Measurements from ENCODE around the gene FBXL4.
A peak's percentile ranks its signal among the peaks of the same experiment; 100 is the strongest.

The FBXL4 gene

DNA sequence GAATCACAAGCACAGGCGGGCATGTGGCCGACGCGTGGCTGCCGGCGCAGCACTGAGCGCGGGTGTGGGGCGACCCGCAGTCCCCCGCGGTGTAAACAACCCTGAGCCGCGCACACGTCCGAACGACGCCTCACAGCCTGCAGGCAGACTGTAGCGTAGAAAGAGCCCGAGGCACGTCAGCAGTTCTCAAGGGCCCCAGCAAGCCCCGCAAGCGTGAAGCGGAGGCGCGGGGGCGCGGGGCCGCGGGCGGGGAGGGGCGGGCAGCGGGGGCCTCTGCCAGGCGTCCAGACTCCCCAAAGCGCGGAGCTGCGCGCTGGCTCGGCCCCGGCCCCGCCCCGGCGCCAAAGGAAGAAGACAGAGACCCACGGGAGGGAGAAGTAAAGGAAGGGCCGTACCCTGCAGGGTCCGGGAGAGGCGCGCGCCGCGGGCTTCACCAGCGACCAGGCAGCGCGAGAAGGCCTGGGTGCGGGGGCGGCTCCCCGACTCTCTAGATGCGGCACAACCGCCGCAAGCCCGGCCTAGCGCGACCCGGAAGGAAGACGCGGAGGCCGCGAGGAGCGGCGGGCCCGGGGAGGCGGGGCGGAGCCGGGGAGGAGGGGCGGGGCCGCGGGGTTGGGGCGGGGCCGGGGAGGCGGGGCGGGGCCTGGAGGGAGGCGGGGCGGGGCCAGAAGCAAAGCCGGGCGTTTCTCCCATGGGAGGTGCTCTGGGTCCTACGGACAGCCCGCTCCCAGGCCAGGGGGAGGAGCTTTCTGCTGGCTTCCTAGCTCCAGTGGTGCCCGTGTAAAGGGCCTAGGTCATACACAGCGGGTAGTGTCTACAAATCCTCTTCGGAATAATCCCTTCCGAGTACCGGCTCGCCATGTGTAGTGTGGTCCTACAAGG lies at the start of gene FBXL4:
FBXL4 (minus strand) TSS at position 536 of the 882 bp plus-strand sequence. CDS start 20,958 bp downstream, outside the sequence.
- DNase-seq (ENCODE audit: low read depth) = peak; percentile 90

DNA sequence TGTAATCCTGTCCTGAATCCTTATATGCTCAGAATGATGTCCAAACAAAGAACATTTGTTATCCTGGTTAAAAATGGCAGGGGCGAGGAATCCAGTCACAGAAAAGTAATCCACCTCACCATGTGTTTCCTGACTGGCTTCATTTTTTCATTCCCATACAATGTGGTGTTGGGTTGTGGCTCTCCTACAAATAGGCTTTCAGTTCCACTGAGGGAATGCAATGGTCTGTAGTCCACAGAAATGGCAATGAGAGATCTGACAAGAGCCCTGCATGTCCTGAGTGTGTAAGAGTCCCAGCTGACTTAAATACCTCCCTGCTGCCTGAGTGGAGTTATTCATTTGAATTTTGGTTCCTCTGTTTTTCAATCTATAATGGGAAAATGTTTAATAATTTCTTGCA lies 47.4 kb upstream of the FBXL4 start:
- DNase-seq (ENCODE audit: low read depth) = no peak

DNA sequence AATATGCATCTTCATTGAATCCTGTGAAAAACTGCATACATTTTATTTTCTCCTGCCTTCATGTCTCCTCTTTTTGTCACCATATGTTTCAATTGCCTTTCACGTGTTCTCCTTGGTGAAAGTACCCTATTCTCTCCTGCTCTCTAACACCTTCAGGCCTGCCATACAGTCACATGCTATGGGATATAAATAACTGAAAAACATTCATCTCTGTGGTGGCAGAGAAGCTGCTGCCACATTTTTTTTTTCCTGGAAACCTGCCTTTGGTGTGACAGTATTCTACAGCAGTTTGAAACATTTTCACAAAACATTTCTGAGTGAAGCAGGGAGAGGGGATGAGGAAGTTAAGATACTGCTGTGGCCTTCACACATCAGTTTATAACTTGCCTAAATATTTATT lies 44.8 kb upstream of the FBXL4 start:
- DNase-seq (ENCODE audit: low read depth) = no peak

DNA sequence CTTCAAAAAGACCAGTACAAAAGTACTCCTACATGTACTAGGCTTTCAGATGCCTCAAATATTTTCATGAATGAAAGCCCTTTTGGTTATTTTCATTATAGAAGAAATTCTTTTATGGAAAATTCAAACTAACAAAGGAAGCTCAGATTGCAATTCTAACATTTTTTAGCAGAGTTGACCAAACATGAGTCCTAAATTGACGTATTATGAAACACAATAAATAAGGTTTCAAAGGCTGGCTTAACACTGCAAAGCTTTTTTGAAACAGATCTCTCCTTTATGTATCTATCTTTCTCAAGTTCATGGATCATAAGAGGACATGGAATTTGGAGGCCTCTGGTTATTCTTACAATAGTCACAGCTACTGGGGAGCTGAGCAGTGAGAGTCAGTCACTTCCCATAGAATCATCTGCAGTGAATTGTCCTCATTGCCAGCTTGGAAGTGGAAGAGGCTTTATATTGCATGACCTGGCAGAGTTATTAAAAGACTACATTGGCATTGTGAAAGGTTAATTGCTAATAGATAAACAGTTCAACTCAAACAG lies 38.4 kb upstream of the FBXL4 start:
- DNase-seq (ENCODE audit: low read depth) = no peak

DNA sequence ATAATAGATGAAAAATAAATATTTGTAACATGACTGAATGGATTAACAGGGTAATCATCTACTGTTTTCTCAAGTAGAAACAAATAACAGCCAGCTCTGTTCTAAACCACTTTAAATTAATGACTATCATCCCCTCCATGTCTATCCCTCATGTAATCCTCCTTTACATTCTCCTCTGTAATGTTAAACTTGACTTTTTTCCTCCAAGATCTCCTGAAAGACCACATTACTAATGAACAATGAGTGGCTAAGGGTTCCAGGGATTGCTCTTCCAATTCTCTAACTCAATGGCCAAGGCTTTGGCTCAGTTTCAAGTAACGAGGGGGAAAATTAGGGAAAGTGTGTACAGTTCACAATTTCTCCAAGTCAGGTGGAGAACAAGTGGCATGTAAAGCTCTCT lies 37.6 kb upstream of the FBXL4 start:
- DNase-seq (ENCODE audit: low read depth) = no peak

DNA sequence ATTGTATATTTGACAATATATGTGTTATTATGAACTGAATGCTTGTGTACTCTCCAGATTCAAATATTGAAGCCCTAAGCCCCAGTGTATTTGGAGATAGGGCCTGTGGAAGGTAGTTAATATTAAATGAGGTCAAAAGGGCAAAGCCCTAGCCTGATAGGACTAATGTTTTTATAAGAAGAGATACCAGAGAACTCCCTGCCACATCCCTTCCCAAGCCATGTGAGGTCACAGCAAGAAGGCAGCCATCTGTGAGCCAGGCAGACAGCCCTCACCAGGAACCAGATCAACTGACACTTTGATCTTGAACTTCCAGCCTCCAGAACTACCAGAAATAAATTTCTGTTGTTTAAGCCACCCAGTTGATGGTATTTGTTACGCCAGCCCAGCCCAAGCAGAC lies 36.4 kb upstream of the FBXL4 start:
- no peak for DNase-seq (ENCODE audit: low read depth)

DNA sequence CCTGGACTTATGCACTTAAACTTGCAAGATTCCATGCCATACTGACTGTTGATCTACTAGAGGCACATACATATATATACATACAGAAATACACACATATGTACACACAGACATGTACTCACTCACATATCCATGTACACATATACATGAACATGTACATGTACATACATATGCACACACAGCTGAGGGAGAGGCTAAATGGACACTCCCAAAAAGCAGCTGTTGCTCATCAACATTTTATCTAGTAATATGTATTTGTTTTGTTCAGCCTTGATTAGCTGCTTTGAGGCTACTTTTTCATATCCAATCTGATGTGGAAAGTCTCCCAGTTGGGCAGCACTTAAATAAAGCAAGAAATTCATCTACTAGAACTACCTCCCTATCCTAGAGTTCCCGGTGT lies 33.7 kb upstream of the FBXL4 start:
- DNase-seq (ENCODE audit: low read depth) = no peak

DNA sequence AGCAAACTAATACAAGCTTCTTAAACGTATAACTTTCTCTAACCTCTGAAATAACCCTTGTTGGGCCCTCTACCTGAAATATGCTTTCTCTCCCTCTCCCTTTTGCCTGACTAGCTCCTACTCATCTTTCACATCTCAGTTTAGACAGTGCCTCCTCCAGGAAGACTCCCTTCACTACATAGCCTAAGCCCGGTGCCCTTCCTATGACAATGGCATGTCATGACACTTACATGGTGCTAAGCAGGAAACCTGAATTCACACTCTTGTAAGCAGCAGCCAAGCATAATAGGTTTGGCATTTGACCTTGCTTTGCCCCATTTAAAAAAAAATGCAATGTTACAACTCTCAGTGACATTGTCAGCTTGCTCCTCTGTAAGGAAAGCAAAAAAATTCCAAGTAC lies 33.1 kb upstream of the FBXL4 start:
- no peak for DNase-seq (ENCODE audit: low read depth)

DNA sequence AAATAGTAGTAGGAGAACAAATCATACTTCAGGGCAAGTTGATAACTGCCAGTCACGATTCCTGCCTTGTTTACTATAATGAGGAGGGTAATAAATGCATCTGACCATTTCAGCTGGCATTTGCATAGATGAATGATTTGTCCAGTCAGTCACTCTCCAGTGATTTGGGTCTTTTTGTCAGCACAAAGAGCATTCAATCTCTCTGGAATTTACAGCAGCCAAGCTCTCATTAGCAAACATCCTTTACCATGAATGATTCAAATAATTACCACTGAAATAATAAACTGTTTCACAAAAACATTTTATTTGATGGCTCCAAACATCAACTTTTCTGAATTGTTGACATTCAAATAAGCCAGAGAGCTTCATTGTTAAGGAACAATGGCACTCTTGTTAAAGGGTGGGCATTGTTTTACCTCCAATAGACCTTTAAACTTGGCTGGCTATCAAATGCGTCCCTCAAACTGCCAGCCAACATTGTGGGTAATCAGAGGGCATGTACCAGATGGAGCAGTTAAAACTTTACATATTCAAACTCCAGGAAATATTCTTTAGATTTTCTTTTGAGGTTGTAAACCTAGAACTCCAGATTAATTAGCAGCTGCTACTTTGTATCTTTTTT lies 30.0 kb upstream of the FBXL4 start:
- DNase-seq (ENCODE audit: low read depth) = no peak

DNA sequence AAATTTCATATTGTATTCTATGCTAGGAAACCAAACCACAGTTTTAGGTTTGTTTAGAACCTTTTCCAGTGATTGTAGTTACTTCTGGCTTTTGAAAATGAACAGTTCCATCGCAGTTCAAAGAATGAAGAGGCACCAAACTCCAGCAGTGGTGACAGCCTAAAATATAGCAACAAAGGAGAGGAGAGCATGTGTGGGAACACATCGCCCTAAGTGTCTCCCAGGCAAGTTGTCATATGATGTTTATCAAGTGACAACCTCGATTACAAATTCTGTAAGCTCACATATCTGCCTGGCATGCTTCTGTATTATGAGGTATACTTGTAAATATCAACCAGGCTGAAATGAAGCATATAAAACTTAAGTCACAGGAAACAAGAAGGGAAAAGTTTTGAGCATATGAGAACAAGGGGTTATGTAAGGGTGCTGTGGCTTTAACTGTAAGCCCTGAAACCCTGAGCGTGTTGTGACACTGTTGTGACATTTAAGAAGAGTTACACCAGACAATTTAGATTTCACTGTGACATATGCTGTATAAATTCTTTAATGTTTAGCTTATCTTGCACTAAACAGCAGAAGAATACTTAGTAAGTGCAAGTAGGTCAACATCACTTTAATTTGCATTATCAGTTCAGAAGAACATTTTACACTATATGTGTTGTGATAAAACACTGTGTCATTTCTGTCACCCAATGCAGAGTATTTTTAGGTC lies 29.1 kb upstream of the FBXL4 start:
- DNase-seq (ENCODE audit: low read depth) = no peak

DNA sequence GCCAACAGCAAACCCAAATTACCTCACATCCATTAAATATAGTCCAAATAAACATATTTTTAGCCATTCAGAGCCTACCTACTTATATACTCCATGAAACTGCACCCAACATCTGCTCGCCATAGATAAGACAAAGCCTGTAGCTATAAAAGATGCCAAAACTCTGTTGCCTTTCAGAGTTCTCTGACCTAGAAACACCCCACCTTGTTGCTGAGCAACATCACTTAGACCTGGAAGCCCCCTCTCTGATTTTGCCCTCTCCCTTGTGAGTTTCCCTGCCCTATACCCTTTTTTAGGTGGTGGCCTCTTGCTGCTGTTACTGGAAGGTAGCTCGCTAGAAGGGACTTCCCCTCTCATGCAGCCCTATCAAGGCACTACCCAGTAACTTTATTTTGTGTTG lies 27.7 kb upstream of the FBXL4 start:
- DNase-seq (ENCODE audit: low read depth) = no peak

DNA sequence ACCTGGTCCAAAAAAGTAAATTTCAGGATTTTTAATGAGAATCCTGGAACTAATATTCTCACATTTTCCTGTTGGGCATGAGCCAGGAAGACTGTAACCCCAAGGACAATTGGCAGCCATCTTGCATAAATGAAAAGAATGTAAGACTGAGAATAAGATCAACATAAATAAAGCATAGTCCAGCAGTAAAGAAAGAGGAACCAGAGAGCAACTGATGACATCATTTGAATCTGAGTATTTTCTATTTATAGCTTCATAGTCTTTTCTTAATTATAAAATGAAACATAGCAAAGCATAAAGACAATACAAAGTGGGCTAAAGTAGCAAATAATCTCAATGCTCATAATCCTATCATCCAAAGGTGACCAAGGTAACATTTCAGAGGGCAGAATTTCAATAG lies 26.6 kb upstream of the FBXL4 start:
- DNase-seq (ENCODE audit: low read depth) = no peak

DNA sequence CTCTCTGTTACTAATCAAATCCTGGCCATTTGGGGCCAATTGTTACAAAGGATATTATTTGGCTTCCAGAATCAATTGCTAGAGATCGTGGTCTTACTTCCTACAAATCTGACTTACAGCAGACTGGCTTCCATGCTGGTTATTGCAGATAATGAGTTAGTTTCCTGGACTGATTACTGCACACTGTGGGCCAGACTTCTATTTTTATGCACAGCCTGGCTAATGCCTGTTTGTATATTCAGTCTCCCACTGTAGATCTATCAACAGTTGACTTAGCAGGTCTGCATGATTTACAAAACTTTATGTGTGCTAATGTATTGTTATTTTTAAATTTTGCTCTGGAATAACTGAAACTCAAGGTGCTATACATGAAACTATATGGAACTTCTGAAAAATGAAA lies 25.8 kb upstream of the FBXL4 start:
- DNase-seq (ENCODE audit: low read depth) = no peak

DNA sequence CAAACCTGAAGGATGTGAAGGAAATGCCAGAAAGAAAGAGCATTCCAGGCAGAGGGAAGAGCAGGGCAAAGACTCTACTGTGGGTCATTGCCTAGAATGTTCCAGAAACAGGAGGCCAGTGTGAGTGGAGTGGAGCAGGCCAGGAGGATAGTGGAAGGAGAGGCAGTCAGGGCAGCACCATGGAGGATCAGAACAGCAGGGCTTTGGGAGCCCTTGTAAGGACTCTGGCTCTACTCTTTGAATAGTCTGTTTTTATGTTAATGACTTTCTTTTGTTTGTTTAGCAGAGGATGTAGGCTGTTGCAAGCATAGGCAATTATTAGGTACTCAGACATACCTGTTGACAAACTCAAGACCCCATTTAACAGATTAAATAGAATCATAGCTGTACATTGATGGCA lies 23.6 kb upstream of the FBXL4 start:
- DNase-seq (ENCODE audit: low read depth) = no peak

DNA sequence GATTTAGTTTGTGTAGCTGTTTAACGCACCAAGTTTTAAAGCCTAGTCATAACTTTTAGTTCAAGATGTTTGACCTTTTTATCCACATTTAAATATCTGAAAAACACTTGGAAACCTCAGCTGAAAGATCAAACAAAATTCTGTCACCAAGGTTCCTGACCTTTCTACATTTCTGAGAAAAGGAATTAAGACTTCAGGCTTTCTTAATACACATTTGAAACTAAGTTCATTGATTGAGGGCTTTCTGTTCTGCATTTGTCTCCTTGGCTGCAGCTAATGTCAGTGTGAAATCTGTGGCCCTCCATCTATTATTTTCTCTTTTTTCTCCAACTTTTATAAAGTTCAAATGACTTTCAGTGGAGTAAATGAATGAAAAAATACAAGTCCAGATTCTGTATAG lies 22.7 kb upstream of the FBXL4 start:
- DNase-seq (ENCODE audit: low read depth) = no peak

DNA sequence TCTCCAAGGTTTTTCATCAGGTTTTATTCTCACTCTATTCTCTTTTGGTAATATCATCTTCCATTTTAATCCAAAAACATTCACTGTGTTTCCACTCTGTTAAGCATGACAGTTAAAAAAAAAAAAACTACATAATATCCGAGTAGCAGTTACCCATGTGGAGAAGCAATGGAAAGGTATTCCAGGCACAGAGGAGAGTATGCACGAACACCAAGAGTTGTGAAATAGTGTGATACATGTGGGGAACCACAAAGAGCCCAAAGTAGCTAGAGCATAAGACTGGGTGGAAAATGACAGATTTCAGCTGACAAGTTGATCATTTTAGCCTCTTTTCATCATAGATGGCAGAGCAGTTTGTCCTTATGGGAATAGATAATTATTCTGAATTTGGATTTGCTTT lies 19.9 kb upstream of the FBXL4 start:
- no peak for DNase-seq (ENCODE audit: low read depth)

DNA sequence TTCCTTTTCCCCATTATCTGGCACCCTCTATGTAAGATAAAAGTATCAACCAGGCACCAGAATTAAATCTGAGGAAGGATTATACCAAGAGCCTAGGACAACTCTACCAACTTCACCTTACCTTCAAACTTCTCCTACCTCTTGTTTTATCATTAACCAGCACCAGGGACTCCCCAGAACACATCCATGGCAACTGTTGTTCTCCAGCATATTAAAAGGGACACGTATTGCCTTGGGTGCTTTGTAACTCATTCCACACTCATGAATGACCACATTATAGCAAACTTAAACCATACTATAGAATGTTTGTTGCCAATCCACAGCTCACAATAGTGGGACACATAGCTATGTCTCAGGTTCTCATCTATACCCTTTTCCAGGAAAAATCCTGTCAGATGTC lies 11.9 kb upstream of the FBXL4 start:
- no peak for DNase-seq (ENCODE audit: low read depth)

DNA sequence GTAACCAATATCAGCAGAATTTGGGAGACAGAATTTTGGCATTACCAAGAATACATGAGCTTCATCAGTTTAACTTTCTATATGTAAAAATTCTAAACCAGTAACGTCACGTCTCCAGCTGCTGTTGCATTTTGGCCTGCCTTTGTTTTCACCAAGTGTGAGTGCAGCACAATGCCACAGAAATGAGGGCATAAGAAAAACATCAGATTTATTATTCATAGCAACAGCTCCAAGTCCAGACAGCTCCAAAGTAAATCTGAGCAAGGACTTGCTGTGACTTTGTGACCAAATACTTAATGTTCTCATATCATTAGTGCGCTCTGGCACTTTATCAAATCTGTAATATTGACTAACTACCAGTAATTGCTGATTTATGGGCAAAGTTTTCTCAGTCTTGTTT lies 11.0 kb upstream of the FBXL4 start:
- DNase-seq (ENCODE audit: low read depth) = no peak

DNA sequence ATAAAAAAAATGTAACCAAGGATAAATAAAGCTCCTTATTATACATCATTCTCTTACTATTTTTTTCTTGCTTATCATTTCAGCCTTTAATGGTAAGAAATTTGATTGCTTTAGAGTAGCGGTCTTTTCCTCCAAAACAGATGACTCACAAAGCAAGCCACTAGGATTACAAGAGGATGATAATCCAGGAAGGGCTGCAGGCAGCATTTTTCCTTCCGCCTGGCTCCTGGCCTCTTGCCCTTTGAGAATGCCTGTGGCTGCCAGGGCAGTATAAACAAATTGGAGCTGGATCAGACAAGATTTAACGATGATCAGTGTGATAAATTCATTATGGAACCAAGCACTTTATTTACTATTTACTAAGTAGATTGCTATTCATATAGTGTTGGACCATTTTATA lies 9.7 kb upstream of the FBXL4 start:
- DNase-seq (ENCODE audit: low read depth) = peak; percentile 93

DNA sequence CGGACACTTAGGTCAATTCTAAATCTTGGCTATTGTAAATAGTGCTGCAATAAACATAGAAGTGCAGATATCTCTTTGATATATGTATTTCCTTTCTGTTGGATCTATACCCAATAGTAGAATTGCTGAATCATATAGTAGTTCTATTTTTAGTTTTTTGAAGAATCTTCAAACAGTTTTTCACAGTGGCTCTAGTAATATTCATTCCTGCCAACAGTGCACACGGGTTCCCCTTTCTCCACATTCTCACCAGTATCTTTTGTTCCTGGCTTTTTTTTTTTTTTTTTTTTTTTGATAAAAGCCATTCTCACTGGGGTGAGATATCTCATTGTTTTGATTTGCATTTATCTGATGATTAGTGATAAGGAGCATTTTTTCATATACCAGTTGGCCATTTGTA lies 1.8 kb upstream of the FBXL4 start:
- no peak for DNase-seq (ENCODE audit: low read depth)

DNA sequence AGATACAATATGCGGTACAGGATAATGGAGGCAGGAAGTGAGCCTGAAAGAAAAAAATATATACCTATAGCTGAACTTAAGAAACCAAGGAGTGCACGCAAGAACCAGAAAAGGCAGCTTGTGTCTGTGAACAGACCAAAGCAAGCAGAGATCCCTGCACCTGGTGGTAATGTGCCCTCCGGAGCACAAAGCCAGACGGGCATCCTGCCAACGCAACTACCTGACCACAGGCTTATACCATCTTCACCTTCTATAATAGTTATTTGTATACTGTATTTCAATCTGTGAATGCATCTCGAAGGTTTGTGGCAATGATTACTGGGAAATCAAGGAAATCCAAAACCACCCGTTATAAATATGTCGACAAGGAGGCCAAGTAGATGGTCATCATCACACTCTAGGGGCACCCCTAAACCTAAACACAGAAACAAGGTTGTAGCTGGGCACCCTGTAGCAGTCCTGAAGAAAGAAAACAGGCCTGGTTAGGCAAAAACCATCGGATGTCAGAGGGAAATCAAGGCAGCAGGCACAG lies 801 bp downstream of the FBXL4 start:
- DNase-seq (ENCODE audit: low read depth) = peak; percentile 49

DNA sequence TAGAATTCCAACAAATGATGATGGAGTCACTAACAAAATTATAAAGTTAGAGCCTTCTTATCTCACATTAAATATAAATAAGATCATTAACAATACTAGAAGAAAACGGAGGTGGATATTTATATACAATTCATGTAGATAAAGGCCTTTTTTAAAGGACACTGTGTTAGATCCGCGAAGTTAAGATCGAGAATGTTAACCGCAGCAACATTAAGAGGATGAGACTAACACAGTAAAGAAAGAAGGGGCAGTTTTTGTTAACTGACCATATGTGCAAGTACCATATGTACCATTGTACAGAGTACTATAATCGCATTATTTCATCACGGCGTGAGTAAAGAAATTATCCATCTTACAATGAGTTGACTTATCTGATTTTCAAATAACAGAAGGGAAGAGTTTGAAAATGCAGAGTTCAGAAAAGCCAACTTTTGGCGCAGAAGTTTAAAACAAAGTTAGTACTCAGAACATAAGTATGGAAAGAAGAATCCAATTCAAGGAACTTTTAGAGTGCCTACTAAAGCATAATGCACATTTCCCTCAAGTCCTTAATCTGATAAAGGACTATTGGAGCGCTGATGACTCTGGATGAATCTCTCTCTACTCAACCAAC lies 1.4 kb downstream of the FBXL4 start:
- DNase-seq (ENCODE audit: low read depth) = peak; percentile 35

Data from ELR (cell line).